Measurements from ENCODE around the gene NIFK.
"Not testable (repeated sequence)": the region's sequence is repeated elsewhere in the genome, so short reads cannot be mapped to it uniquely, and the experiment has no call there.

The NIFK gene

GRCh38 chr2:121710470-121711170 lies 26.1 kb downstream of the NIFK start:
- ATAC-seq, result no peak
- no peak for DNase-seq (ENCODE audit: low spot score in 2 of 2)
- H3K27ac Mint-ChIP-seq, result no peak overlapping the region
- no peak overlapping the region for H3K4me3 Mint-ChIP-seq
- H3K36me3 Mint-ChIP-seq, result no peaks in the 10 kb centered on the region
- H3K9me3 Mint-ChIP-seq, result no peaks in the 10 kb centered on the region
- H3K4me1 Mint-ChIP-seq, result no peaks in the 10 kb centered on the region

GRCh38 chr2:121709776-121710469 lies 26.8 kb downstream of the NIFK start:
- H3K27ac Mint-ChIP-seq, result no peak overlapping the region
- no peaks in the 10 kb centered on the region for H3K36me3 Mint-ChIP-seq
- no peaks in the 10 kb centered on the region for H3K4me1 Mint-ChIP-seq
- H3K9me3 Mint-ChIP-seq, result no peaks in the 10 kb centered on the region
- ATAC-seq (no peak), DNase-seq (ENCODE audit: low spot score in 2 of 2) (no peak)
- H3K4me3 Mint-ChIP-seq, result no peak overlapping the region

DNA sequence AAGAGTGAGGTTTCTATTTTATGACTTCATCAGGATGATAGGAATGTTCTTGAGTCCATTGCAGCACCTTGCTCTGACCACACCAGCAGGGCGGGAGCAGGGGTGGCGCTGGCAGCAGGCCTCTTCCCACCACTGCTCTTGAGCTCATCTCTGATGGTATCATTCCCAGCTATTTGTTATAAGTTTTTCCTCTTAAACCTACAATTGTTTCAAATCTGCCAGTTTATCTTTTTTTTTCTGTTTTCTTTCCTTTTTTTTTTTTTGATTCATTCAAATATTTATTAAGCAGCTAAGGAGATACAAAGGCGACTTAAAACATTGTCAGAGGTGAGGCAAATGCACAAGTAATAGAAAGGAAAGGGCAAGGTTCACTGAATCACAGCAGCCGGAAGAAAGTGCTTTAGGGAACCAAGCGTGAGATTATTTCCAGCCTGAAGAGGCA lies 28.7 kb downstream of the NIFK start:
- Mint-ChIP-seq H3K36me3 (no peaks in the 10 kb centered on the region), H3K4me3 (no peak overlapping the region), H3K4me1 (no peaks in the 10 kb centered on the region), H3K27ac (no peak overlapping the region), H3K9me3 (no peaks in the 10 kb centered on the region)
- DNase-seq (ENCODE audit: low spot score in 2 of 2) (no peak), ATAC-seq (no peak)

DNA sequence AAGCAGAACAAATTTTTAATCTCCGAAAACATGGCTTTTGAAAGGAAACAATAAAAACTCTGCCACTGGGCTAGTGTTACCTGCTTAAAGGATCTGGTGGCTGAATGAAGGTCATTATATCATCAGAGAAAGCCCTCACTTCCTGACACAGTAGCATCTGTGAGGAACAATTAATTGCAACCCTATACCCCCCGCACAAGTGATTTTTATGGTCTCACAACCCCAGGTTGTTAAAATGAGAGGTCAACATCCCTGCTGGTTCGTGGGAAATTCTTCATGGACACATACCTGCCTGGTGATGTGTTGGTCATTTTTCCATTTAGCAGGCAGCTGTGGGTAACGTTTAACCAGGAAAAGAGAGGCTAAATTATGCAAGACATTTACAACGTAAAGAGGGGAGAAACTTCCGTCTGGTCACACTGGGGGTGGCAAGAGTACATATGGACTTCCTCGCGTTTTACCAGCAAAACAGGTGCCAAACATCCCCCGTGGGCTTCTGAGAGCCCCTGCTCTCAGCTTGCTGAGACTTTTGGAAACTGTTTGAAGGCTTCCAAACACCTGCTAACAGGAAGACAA lies 29.2 kb downstream of the NIFK start:
- Mint-ChIP-seq H3K36me3 (no peaks in the 10 kb centered on the region), H3K9me3 (no peaks in the 10 kb centered on the region), H3K4me1 (peaks cover 2% of the 10 kb centered on the region), H3K4me3 (no peak overlapping the region), H3K27ac (no peak overlapping the region)
- no peak for DNase-seq (ENCODE audit: low spot score in 2 of 2)
- ATAC-seq, result no peak

DNA sequence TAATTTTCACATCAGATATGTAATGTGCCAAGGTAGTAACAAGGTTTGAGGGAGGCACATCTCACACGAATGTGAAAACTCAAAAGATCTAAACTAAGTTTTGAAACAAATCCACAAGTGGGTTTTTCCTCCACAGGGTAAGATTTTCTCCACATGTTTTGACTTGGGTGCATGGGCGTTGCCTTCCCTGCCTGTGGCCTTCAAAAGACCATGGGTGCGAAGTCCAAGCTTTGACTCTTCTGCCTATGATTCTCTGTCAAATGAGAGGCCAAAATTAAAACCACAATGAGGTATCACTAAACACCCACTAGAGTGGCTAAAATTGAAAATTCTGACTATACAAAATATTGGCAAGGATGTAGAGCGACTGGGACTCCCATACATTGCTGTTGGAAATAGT lies 30.7 kb downstream of the NIFK start:
- Mint-ChIP-seq H3K36me3 (no peaks in the 10 kb centered on the region), H3K27ac (peak overlapping the region; percentile 29), H3K9me3 (no peaks in the 10 kb centered on the region), H3K4me3 (no peak overlapping the region), H3K4me1 (peaks cover 17% of the 10 kb centered on the region)
- no peak for ATAC-seq
- no peak for DNase-seq (ENCODE audit: low spot score in 2 of 2)

- H3K36me3 Mint-ChIP-seq, result no peaks in the 10 kb centered on the region
- DNase-seq (ENCODE audit: low spot score in 2 of 2), result no peak
- H3K9me3 Mint-ChIP-seq, result no peaks in the 10 kb centered on the region
- peak overlapping the region; percentile 29 for H3K27ac Mint-ChIP-seq
- peaks cover 22% of the 10 kb centered on the region for H3K4me1 Mint-ChIP-seq
- no peak overlapping the region for H3K4me3 Mint-ChIP-seq
- no peak for ATAC-seq
Measured at GRCh38 chr2:121705390-121705789, 31.3 kb downstream of the NIFK start.

DNA sequence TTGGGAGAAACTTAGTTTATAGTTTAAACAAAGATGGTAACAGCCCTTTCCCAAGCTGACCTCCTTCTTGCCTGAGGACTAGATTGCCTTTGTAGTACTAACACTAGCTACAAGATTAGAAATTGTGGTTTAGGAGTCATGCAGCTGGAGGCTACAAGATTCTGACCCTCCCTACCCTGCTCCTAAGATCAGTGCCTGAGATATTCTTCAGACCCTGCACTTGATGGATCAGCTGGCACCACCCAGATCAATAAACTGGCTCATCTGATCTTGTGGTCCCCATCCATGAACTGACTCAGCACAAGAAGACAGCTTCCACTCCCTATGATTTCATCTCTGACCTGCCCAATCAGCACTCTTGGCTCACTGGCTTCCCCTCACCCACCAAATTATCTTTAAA lies 34.9 kb downstream of the NIFK start:
- H3K27ac Mint-ChIP-seq, result peak overlapping the region; percentile 97
- peaks cover 15% of the 10 kb centered on the region for H3K36me3 Mint-ChIP-seq

GRCh38 chr2:121699421-121700333 lies 37.0 kb downstream of the NIFK start:
- no peaks in the 10 kb centered on the region for H3K9me3 Mint-ChIP-seq
- ATAC-seq (peak; percentile 99), DNase-seq (ENCODE audit: low spot score in 2 of 2) (peak; percentile 68 to 91)
- peaks cover 53% of the 10 kb centered on the region for H3K4me1 Mint-ChIP-seq
- peaks cover 15% of the 10 kb centered on the region for H3K36me3 Mint-ChIP-seq
- H3K27ac Mint-ChIP-seq, result peak overlapping the region; percentile 97
- peak overlapping the region; percentile 85 for H3K4me3 Mint-ChIP-seq

More for the DNA sequence above, 34.9 kb downstream of the NIFK start:
- ATAC-seq; DNase-seq (ENCODE audit: low spot score in 2 of 2); H3K9me3 Mint-ChIP-seq: not testable (repeated sequence)
- peaks cover 53% of the 10 kb centered on the region for H3K4me1 Mint-ChIP-seq
- peak overlapping the region; percentile 85 for H3K4me3 Mint-ChIP-seq

DNA sequence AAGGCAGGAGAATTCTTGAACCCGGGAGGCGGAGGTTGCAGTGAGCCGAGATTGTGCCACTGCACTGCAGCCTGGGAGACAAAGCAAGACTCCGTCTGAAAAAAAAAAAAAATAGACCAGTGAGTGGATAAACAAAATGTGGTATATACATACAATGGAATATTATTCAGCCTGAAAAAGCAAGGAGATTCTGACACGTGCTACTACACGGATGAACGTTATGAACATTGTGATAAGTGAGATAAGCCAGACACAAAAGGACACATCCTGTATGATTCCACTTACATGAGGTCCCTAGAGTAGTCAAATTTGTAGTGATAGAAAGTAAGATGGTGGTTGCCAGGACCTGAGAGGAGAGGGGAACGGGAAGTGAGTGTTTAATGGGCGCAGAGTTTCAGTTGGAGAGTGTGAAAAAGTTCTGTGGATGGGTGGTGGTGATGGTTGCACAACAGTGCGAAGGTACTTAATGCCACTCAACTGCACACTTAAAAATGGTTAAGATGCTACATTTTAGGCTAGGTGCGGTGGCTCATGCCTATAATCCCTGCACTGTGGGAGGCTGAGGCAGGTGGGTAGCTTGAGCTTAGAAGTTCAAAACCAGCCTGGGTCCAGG lies 38.3 kb downstream of the NIFK start:
- peak in 1 of 2 donors; percentile 62 for DNase-seq (ENCODE audit: low spot score in 2 of 2)
- H3K27ac Mint-ChIP-seq, result peak overlapping the region; percentile 97
- no peaks in the 10 kb centered on the region for H3K9me3 Mint-ChIP-seq
- peaks cover 53% of the 10 kb centered on the region for H3K4me1 Mint-ChIP-seq
- H3K36me3 Mint-ChIP-seq, result peaks cover 15% of the 10 kb centered on the region
- H3K4me3 Mint-ChIP-seq, result peak overlapping the region; percentile 24
- ATAC-seq, result peak; percentile 27

GRCh38 chr2:121697108-121697631 lies 39.5 kb downstream of the NIFK start:
- Mint-ChIP-seq H3K4me3 (peak overlapping the region; percentile 7), H3K27ac (peak overlapping the region; percentile 78), H3K9me3 (no peaks in the 10 kb centered on the region), H3K4me1 (peaks cover 48% of the 10 kb centered on the region), H3K36me3 (peaks cover 15% of the 10 kb centered on the region)
- ATAC-seq (no peak), DNase-seq (ENCODE audit: low spot score in 2 of 2) (no peak)

GRCh38 chr2:121696410-121696930 lies 40.2 kb downstream of the NIFK start:
- H3K9me3 Mint-ChIP-seq, result no peaks in the 10 kb centered on the region
- H3K4me3 Mint-ChIP-seq, result no peak overlapping the region
- no peak for ATAC-seq
- H3K27ac Mint-ChIP-seq, result peak overlapping the region; percentile 20
- H3K36me3 Mint-ChIP-seq, result peaks cover 15% of the 10 kb centered on the region
- peaks cover 41% of the 10 kb centered on the region for H3K4me1 Mint-ChIP-seq
- no peak for DNase-seq (ENCODE audit: low spot score in 2 of 2)

DNA sequence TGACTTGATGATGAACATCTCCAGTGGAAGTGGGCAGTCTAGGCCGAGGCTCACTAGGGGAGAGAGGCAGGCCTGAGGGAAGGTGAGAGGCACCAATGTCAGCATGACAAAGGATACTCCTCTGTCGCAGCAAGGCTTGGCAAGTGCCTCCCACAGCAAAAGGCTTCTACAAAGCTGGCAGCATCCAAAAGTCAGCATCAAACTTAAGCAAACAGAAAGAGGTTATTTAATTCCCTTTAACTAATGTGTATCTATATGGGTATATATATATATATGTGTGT lies 41.6 kb downstream of the NIFK start:
- Mint-ChIP-seq H3K4me3 (no peak overlapping the region), H3K9me3 (no peaks in the 10 kb centered on the region), H3K27ac (no peak overlapping the region), H3K4me1 (peaks cover 28% of the 10 kb centered on the region), H3K36me3 (peaks cover 15% of the 10 kb centered on the region)
- DNase-seq (ENCODE audit: low spot score in 2 of 2) (no peak), ATAC-seq (no peak)

GRCh38 chr2:121694398-121695170 lies 42.1 kb downstream of the NIFK start:
- DNase-seq (ENCODE audit: low spot score in 2 of 2) (no peak), ATAC-seq (no peak)
- Mint-ChIP-seq H3K4me1 (peaks cover 23% of the 10 kb centered on the region), H3K36me3 (peaks cover 10% of the 10 kb centered on the region), H3K9me3 (no peaks in the 10 kb centered on the region), H3K4me3 (no peak overlapping the region), H3K27ac (no peak overlapping the region)

DNA sequence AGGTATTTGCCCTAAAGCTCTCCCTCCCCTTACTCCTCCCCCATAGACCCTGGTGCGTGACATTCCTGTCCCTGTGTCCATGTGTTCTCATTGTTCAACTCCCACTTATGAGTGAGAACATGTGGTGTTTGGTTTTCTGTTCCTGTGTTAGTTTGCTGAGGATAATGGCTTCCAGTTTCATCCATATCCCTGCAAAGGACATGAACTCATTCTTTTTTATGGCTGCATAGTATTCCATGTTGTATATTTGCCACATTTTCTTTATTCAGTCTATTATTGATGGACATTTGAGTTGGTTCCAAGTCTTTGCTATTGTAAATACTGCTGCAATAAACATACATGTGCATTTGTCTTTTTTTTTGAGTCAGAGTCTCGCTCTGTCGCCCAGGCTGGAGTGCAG lies 46.1 kb downstream of the NIFK start:
- H3K36me3 Mint-ChIP-seq, H3K4me1 Mint-ChIP-seq: not testable (repeated sequence)

More for the DNA sequence above, 46.1 kb downstream of the NIFK start:
- not testable (repeated sequence) for H3K4me3 Mint-ChIP-seq; ATAC-seq; H3K27ac Mint-ChIP-seq; DNase-seq (ENCODE audit: low spot score in 2 of 2); H3K9me3 Mint-ChIP-seq
